Measurements from ENCODE around the gene PLEK.

DNA sequence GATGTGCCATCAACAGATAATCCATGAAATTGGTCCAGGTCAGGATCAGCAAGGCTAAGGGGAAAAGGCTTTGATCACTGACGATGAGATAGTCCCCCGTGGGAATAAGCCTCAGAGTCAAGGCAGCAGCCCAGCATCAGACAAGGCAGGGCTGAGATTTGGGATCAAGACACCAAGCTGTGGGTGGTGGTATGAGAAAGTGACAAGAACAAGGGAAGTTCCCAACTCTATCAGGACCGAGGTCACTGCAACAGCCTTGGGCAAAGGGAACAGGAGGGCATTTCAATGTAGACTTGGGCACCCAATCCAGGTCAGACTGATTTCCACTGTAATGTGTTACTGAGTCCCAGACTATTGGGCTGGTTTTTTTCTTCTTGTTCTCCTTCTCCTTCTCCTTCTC, 18.7 kb downstream of the PLEK start:
- TF ChIP-seq, protein P1, sequence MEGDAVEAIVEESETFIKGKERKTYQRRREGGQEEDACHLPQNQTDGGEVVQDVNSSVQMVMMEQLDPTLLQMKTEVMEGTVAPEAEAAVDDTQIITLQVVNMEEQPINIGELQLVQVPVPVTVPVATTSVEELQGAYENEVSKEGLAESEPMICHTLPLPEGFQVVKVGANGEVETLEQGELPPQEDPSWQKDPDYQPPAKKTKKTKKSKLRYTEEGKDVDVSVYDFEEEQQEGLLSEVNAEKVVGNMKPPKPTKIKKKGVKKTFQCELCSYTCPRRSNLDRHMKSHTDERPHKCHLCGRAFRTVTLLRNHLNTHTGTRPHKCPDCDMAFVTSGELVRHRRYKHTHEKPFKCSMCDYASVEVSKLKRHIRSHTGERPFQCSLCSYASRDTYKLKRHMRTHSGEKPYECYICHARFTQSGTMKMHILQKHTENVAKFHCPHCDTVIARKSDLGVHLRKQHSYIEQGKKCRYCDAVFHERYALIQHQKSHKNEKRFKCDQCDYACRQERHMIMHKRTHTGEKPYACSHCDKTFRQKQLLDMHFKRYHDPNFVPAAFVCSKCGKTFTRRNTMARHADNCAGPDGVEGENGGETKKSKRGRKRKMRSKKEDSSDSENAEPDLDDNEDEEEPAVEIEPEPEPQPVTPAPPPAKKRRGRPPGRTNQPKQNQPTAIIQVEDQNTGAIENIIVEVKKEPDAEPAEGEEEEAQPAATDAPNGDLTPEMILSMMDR (IDR thresholded peaks at IDR 0.05) = no peak
- no peak for TF ChIP-seq POLR2A (IDR thresholded peaks at IDR 0.05)

Data from adrenal gland (tissue), 5 donors.